Mesothelial cell of epicardium (in vitro differentiated cells): ENCODE data around the gene NOM1. TPM values are rescaled to one million over a fixed set of nuclear protein-coding genes. Genes with fewer than 3 reads are reported as not detected.
A peak's percentile ranks its signal among the peaks of the same experiment; 100 is the strongest.

Source experiments
- DNase-seq, 2 experiments: peaks; one replicate each; pipeline ENCODE4 v3.0.0; 2021; ENCODE audit warnings: low spot score in 2 of 2; ENCODE audit not compliant: unreplicated experiment in 2 of 2
- H3K27ac Mint-ChIP-seq: 2 replicates; pipeline ENCODE4 v1.8.0; 2021; ENCODE audit warnings: mixed read lengths
- H3K27me3 Mint-ChIP-seq: 2 replicates; pipeline ENCODE4 v1.8.0; 2021; ENCODE audit warnings: low read depth, mixed read lengths
- H3K36me3 Mint-ChIP-seq: 2 replicates; pipeline ENCODE4 v1.8.0; 2021; ENCODE audit warnings: mixed read lengths
- H3K4me1 Mint-ChIP-seq: 2 replicates; pipeline ENCODE4 v1.8.0; 2021; ENCODE audit warnings: mixed read lengths
- H3K4me3 Mint-ChIP-seq: 2 replicates; pipeline ENCODE4 v1.8.0; 2021; ENCODE audit warnings: mild to moderate bottlenecking, moderate library complexity, mixed read lengths
- H3K9me3 Mint-ChIP-seq: 2 replicates; pipeline ENCODE4 v1.8.0; 2021; ENCODE audit warnings: mixed read lengths
- total RNA-seq: library from RNA; stranded (reverse); gene quantifications from 3 replicates; pipeline ENCODE4 v1.2.1, GENCODE V29; 2021
- TF ChIP-seq, protein P1 (sequence below): fragments of 200-600 bp; sonication (generic); IDR thresholded peaks from one replicate; pipeline ENCODE4 v1.5.0; 2021; ENCODE audit warnings: antibody characterized with exemption; ENCODE audit not compliant: unreplicated experiment

NOM1 gene
- total RNA-seq, 1 donor from 2014 or later = 29.1 TPM

DNA sequence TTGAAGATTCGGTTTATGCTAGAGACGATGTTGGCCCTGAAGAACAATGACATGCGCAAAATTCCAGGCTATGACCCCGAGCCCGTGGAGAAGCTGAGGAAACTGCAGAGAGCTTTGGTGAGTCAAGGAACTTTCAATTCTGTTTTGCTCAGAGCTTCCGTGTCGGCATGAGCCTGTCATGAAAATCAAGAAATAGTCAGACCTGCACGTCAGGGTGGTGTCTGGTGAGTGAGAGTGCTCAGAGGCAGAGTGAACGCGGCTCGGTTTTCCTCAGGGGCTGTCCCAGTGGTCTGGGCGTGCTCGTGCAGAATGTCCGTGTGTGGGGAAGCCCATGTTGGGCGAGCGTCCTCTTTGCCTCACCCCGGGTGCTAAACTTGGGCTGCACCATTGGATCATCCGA lies 12.6 kb downstream of the NOM1 start:
- Mint-ChIP-seq H3K27me3 (no peaks in the 10 kb centered on the region), H3K9me3 (no peaks in the 10 kb centered on the region), H3K27ac (no peak overlapping the region), H3K4me1 (no peaks in the 10 kb centered on the region), H3K4me3 (no peak overlapping the region), H3K36me3 (peaks cover 44% of the 10 kb centered on the region)
- TF ChIP-seq, protein P1, sequence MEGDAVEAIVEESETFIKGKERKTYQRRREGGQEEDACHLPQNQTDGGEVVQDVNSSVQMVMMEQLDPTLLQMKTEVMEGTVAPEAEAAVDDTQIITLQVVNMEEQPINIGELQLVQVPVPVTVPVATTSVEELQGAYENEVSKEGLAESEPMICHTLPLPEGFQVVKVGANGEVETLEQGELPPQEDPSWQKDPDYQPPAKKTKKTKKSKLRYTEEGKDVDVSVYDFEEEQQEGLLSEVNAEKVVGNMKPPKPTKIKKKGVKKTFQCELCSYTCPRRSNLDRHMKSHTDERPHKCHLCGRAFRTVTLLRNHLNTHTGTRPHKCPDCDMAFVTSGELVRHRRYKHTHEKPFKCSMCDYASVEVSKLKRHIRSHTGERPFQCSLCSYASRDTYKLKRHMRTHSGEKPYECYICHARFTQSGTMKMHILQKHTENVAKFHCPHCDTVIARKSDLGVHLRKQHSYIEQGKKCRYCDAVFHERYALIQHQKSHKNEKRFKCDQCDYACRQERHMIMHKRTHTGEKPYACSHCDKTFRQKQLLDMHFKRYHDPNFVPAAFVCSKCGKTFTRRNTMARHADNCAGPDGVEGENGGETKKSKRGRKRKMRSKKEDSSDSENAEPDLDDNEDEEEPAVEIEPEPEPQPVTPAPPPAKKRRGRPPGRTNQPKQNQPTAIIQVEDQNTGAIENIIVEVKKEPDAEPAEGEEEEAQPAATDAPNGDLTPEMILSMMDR = no peak
- DNase-seq = no peak

DNA sequence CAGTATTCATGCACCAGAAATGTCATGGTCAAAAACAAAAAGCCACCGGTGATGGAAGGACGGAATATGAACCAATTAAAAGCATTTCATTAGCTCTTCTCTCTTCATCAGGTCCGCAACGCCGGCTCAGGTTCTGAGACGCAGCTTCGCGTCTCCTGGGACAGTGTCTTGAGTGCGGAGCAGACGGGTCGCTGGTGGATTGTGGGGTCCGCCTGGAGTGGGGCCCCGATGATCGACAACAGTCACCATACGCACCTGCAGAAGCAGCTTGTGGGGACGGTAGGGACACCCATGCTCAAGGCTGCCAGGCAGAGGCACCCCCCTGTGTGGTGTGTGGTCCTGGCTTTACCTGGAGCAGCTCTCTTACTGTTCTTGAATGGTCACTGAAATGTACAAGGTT lies 13.4 kb downstream of the NOM1 start:
- Mint-ChIP-seq H3K9me3 (no peaks in the 10 kb centered on the region), H3K36me3 (peaks cover 44% of the 10 kb centered on the region), H3K4me3 (no peak overlapping the region), H3K27ac (no peak overlapping the region), H3K27me3 (no peaks in the 10 kb centered on the region), H3K4me1 (no peaks in the 10 kb centered on the region)
- TF ChIP-seq, protein P1 = no peak
- DNase-seq = no peak

DNA sequence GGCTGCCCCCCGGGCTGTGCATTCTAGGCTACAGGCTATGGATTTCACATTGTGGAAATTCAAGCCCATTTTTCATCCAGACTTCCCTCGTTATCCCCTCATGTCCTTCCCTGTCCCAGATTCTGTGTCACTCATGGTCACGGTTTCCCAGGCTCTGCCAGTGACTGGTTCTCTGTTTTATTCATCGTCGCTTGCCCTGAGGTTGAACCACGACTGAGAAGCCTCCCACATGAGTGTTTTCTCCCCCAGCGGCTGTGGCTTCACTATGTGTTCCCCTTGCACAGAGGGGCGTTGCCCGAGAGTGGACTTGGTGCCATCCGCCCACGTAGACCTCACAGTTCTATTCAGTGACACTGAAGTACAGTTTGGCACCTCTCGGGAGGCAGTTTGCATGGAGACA lies 14.0 kb downstream of the NOM1 start:
- no peaks in the 10 kb centered on the region for H3K4me1 Mint-ChIP-seq
- TF ChIP-seq, protein P1 = no peak
- H3K27ac Mint-ChIP-seq = no peak overlapping the region
- no peak overlapping the region for H3K4me3 Mint-ChIP-seq
- H3K27me3 Mint-ChIP-seq = no peaks in the 10 kb centered on the region
- DNase-seq = no peak
- no peaks in the 10 kb centered on the region for H3K9me3 Mint-ChIP-seq
- H3K36me3 Mint-ChIP-seq = peaks cover 40% of the 10 kb centered on the region

DNA sequence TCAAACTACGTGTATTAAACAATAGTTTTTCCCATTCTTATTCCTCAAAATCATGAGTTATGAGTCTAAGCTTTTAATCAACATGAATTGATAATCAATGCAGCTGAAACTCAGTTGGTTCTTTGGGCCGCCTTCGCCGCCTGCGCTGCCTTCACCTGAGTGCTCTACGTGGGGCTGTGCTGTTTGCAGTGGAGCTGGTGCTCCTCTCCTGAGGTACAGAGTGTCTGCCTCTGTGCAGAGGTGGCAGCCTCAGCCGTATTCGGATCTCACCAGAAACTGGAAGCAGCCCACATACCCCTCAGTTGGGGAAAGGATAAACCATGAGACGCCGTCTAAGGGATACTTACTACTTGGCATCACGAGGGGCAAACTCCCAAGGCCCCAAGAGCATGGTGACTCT lies 15.5 kb downstream of the NOM1 start:
- peaks cover 41% of the 10 kb centered on the region for H3K36me3 Mint-ChIP-seq
- TF ChIP-seq, protein P1 = no peak

DNA sequence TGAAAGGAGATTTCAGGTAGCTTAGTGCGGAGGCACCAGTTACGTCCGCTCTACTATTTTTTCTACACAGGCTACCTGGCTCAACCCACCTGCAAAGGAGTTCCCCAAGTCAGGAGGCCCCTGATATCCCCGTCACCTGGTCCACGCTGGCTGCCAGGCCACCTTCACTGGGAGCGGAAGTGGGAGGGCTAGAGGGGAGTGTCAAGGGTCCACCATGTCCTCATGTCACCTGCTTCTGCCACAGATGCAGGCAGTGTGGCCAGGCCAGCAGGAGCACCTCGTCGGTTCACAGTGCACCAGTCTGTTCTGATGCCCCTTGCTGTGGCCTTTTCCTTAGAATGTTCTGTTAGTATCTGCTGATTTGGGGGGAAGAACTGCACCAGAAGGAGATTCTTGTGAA lies 16.9 kb downstream of the NOM1 start:
- Mint-ChIP-seq H3K36me3 (peaks cover 33% of the 10 kb centered on the region), H3K27ac (no peak overlapping the region), H3K27me3 (no peaks in the 10 kb centered on the region), H3K4me3 (no peak overlapping the region), H3K9me3 (no peaks in the 10 kb centered on the region), H3K4me1 (no peaks in the 10 kb centered on the region)
- DNase-seq = peak in 1 of 2 experiments; percentile 32
- TF ChIP-seq, protein P1 = no peak

More for the DNA sequence above, 15.5 kb downstream of the NOM1 start:
- H3K27ac Mint-ChIP-seq = no peak overlapping the region
- H3K9me3 Mint-ChIP-seq = no peaks in the 10 kb centered on the region
- no peak overlapping the region for H3K4me3 Mint-ChIP-seq
- H3K27me3 Mint-ChIP-seq = no peaks in the 10 kb centered on the region
- no peaks in the 10 kb centered on the region for H3K4me1 Mint-ChIP-seq
- no peak for DNase-seq

DNA sequence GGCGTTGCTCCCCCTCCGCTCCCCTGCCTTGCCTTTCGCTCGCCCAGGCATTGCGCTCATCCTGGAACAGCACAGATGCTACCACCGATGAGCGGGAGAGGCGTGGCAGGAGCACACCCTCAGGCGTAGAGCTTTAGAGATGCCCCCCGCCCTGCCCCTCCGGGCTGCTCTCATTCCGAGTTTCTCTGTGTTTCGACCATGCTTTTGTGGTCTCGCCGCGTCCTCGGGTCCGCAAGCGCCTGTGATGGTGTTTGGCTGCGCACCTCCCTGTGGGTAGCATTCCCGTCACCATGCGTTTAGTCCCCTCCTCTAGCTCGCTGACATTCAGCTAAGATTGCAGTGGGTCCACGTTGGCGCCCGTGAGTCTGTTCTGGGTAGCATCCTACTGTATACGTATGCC lies 18.7 kb downstream of the NOM1 start:
- Mint-ChIP-seq H3K36me3 (peaks cover 28% of the 10 kb centered on the region), H3K9me3 (no peaks in the 10 kb centered on the region), H3K4me1 (no peaks in the 10 kb centered on the region), H3K27me3 (no peaks in the 10 kb centered on the region), H3K27ac (no peak overlapping the region), H3K4me3 (no peak overlapping the region)
- DNase-seq = peak in 1 of 2 experiments; percentile 24
- TF ChIP-seq, protein P1 = no peak
